COLO668 (cell line): ENCODE data around the gene CDC42BPG.

Source experiments
- DNase-seq: peaks from one replicate; lab custom pipeline; 2025; ENCODE audit not compliant: unreplicated experiment; lab: John Stamatoyannopoulos, UW

The CDC42BPG gene

GRCh38 chr11:64844330-64845128 lies at the start of gene CDC42BPG:
Gene CDC42BPG, minus strand, starts transcription at chr11:64844653. Its CDS starts 84 bp downstream, at chr11:64844569.
- DNase-seq, result peak; percentile 97

GRCh38 chr11:64893194-64894069 lies 49.0 kb upstream of the CDC42BPG start:
- DNase-seq, result peak; percentile 91

- DNase-seq, result peak; percentile 34
Observed at GRCh38 chr11:64892838-64893193, 48.4 kb upstream of the CDC42BPG start.

- DNase-seq, result peak; percentile 55
Observed at GRCh38 chr11:64892411-64892831, 48.0 kb upstream of the CDC42BPG start.

- DNase-seq, result no peak
Observed at GRCh38 chr11:64891880-64892279, 47.4 kb upstream of the CDC42BPG start.

GRCh38 chr11:64891215-64891848 lies 46.9 kb upstream of the CDC42BPG start:
- peak; percentile 39 for DNase-seq

- DNase-seq, result no peak
Observed at GRCh38 chr11:64890522-64890939, 46.1 kb upstream of the CDC42BPG start.

GRCh38 chr11:64888729-64889511 lies 44.5 kb upstream of the CDC42BPG start:
- DNase-seq, result no peak

GRCh38 chr11:64888406-64888728 lies 43.9 kb upstream of the CDC42BPG start:
- DNase-seq, result no peak

- peak; percentile 79 for DNase-seq
Observed at GRCh38 chr11:64887757-64888405, 43.4 kb upstream of the CDC42BPG start.

GRCh38 chr11:64887234-64887756 lies 42.8 kb upstream of the CDC42BPG start:
- DNase-seq, result no peak

GRCh38 chr11:64885367-64886286 lies 41.2 kb upstream of the CDC42BPG start:
- peak; percentile 22 for DNase-seq

- DNase-seq, result no peak
Observed at GRCh38 chr11:64884019-64884418, 39.6 kb upstream of the CDC42BPG start.

- DNase-seq, result no peak
Observed at GRCh38 chr11:64883575-64883974, 39.1 kb upstream of the CDC42BPG start.

GRCh38 chr11:64882243-64882642 lies 37.8 kb upstream of the CDC42BPG start:
- no peak for DNase-seq

- DNase-seq, result no peak
Observed at GRCh38 chr11:64881476-64881875, 37.0 kb upstream of the CDC42BPG start.

GRCh38 chr11:64880240-64881001 lies 36.0 kb upstream of the CDC42BPG start:
- no peak for DNase-seq

GRCh38 chr11:64879244-64879900 lies 34.9 kb upstream of the CDC42BPG start:
- peak; percentile 51 for DNase-seq
